Raji (cell line): ENCODE measurements around the gene JAG1.

Source experiments
- POLR2A ChIP-seq: IDR thresholded peaks from 2 replicates; pipeline ENCODE4 v1.6.1; 2011; ENCODE audit warnings: low read depth, low read length, control low read depth; ENCODE audit not compliant: insufficient read depth

JAG1 gene

GRCh38 chr20:10679269-10679668, 5.5 kb upstream of the JAG1 start:
- no peak for TF ChIP-seq POLR2A

GRCh38 chr20:10676518-10676917, 2.7 kb upstream of the JAG1 start:
- no peak for TF ChIP-seq POLR2A

DNA sequence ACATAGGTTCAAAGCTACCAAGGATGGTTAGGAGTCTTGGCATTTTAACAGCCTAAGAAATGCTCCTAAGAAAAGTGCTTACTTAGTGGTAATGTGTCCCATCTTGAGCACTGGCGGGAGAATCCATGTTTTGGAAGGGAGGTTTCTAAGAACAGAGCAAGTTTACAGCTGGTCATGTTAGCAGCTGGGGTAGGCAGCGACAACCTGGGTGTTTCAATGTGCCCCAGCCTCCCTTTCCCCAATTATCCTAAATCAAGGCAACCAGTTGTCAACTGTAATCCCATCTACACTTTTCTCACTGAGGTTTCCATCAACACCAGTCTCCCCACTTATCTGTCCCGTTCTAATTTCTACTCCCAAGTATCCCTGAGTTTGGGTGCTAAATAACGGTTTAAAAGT, 1.6 kb upstream of the JAG1 start:
- TF ChIP-seq POLR2A = no peak

DNA sequence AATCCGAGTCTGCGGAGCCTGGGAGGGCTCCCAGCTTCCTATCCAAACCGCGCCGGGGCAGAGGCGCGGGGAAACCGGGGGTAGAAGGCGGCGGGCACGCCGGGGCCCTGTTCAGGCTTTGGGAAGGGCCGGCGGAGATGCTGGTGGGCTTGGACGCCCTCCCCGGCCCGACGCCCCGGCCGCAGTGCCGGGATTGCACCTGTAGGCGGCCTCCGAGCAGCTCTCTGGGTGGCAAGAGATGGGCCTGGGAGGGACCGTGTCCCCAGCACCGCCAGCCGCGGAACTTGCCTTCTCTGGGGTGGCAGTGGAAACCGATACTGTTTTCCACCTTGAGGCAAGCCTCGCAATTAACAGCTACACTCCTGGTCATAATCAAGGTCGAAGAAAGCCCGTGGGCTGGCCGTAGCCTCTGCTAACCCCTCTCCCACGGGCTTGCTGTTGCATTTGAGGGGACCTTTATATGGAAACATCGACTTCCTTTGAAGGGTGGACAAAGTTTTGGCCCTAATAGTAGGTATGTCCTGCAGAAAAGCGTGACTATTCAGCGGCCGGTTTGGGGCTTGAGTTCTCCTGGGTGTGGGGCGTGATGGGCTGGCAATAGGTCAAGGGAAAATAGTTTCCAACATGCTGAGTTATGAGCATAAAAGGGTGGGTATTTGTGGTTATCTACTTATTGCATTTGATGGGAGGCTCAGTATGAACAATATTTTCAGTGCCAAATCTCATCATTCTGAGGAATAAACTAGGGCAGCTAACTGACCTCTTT, 1.1 kb upstream of the JAG1 start:
- no peak for TF ChIP-seq POLR2A

DNA sequence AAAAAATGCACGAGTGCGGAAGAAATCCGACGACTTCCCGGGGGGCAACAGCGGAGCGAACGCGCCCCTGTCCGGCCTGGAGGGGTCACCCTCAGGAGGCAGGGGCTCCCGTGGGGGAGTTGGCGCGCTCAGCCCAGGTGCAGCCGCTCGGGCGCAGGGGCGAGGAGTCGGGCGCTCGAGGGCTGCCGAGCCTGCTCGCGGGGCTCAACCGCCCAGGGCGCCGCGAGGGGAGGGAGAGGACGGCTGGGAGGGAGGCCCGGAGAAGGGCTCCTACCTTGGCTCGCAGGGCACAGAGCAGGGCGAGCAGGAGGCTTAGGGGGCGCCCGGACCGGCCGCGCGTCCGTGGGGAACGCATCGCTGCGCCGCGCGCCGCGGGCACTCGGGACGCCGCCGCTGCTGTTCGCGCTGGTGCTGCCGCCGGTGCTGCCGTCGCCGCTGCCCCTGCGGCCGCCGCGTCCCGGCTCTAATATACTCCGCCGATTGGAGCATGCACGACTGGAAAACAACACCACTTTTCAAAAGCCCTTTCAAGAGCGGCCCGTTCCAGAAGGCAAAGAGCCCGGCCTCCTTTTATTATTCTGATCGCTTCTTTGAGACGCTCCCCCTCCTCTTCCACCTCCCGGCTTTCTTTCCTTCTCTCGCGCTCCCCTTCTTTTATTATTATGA, 490 bp downstream of the JAG1 start:
- TF ChIP-seq POLR2A = no peak

GRCh38 chr20:10672624-10673127, 1.1 kb downstream of the JAG1 start:
- no peak for TF ChIP-seq POLR2A

DNA sequence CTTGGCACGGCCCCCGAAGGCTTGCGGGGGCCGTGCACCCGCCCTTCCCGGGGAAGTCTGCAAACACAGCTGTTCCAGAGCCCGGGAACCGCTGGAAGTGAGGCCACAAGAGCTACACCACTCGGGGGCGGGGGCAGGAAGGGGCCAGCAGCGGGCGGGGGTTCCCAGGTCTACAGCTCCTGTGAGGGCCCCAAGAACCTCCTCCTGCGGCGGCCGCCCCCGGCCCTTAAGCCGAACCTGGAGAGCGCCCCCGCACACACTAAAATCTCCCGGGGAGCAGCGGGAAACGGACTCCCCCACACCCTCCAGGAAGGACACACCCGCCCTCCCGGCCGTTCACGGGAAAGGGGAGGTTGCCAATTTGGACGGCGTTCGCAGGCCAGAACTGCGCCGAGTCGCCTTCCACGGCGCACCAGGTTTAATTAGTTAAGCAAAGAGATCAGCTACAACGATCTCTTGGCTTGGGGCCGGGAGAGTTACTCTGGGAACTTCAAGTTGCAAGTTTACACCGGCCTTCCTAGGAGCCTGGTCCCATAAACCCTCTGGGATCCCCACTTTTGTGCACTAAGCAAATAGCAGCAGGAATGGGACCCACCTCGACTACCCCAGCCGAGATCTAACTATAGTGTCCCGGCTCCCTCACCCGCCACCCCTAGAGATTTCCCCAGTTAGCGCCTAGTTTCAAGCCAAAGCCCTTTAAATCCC, 1.7 kb downstream of the JAG1 start:
- TF ChIP-seq POLR2A = no peak

DNA sequence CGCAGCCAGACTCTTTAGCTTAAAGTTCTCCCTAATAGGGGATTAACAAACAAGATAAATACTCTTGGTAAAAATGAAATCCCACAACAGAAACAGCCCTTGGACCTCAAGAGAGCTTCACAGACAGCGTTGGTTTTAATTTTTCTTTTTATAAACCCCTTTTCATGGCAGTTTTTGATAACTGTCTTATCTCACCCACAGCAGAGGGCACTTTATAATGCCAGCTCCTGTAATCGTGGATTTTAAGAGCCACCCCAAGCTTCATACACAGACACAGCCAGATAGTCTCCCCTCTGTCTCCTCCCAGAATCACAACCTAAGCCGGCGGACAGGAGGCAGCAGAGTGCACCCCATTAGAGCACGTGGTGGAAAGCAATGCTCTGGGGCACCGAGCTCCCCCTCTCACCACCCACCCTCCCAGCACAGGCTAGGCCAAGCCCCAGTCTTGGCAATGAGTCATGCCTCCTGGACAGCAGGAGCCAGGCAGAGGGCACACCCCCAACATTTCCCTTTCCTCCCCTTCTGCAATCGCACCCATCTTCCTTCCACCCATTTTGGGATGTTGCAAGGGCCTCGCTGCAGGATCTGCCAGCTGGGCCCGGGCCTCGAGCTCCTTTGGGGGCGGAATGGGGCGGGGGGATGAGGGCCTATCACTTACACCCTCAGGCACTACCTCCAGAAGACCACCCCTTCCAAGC, 2.4 kb downstream of the JAG1 start:
- no peak for TF ChIP-seq POLR2A

GRCh38 chr20:10670501-10671220, 3.1 kb downstream of the JAG1 start:
- no peak for TF ChIP-seq POLR2A

DNA sequence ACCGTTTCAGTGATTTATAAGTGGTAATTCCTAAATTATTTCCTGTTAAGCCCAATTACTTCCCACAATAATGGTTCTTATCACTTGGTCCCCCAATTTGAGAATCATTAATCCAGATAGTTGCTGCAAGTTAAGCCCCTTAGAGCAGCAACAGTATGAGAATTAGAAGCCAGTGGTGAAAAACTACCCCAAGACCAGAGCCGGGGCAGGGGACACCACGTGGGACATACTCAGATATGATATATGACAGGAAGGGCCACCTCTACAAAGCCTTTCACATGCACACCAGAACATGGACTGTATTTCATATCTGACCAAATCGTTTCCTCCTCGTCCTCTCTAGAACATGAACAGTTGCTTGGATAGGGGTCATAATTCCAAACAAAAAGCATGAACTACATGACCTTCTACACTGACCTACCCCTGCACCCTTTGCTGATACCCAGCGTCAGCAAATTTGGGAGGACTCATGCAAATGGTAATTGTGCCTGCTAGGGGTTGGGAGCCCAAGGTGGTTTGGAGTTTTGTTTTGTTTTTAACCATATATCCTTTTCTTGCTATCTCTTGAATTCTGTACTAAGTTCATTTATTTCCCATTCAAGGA, 3.9 kb downstream of the JAG1 start:
- TF ChIP-seq POLR2A = no peak

DNA sequence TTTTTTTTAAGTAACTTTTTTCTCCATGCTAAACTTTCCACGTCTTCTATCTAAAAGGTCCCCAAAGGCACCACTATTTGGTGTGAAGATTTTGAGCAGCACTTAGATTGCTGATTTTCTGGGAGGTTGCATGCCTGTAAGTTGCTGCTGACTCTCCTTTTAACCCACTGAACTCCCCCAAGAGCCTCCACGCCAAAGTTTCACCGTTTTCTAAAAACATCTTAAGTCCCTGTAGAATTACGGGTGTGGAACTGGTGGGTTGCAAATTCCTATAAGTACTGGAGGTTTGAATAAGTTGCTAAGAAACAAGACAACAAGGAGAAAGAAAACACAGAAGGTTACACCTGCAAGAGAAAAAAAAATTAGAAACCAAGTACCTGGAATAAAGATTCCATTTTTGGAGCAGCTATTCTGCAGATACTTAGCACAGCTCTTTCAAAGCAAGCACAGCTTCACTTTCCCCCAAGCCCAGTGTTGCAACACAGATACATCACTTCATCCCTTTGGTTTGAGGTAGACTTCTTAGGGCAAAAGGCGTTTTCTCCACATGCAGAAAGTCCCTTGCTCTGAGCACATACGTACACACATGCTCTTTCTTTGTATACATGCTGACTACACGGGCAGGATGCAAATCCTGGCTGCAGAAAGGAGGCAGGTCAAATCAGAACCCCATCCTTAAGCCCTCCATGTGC, 5.0 kb downstream of the JAG1 start:
- TF ChIP-seq POLR2A = no peak

DNA sequence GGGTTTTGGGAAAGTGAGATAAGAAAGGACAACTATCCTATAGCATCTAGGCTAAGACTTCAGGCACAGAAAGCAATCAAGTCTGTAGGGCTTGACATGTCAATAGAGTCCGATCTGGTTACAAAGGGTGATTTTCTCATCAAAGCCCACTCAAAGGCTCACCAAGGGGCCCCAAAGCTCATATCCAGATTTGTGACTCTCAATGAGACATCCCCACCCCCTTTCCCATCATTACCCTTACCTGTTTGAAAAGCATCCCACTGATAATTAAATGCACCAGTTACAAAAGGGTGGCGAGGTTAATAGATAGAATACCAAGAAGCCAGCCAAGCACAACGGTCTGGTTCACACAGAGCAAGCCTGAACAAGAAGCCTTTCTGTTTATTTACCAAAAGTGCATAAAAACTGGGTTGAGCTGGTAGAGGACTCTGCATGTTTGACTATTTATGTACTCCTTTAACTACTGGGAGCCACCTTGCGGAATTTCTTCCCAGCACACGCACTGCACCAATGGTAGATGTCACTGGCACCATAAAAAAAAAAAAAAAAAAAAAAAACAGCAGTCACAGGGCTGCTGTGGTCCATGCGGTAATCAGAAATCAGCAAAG, 6.1 kb downstream of the JAG1 start:
- no peak for TF ChIP-seq POLR2A

DNA sequence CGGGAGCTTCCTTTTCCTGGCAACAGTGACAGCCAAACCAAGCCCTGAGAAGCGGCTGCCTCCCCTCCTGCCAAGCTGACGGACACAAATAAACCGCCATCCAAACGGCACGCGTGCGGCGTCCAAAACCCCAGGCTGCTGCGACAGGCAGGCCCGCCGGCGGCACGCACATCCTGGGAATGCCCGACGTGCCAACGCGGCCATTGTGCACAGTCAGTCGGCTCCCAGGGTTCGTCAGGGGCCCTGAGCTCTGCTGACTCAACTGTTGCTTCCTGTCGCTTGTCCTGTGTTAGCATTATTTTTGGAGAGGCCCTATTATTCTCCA, 6.8 kb downstream of the JAG1 start:
- TF ChIP-seq POLR2A = no peak
